Tongue (tissue), 2 donors: Measurements from ENCODE around the gene ABLIM3. TPM values are rescaled to one million over a fixed set of nuclear protein-coding genes. Genes with fewer than 3 reads are reported as not detected.

ENCODE experiments used
- DNase-seq: peaks from one replicate; pipeline ENCODE4 v3.0.0-alpha.2; 2015
- total RNA-seq: library from RNA; depleted of rRNA; stranded (reverse); fragments of >200 nt; gene quantifications from one replicate; pipeline ENCODE4 v1.2.3, GENCODE V29; 2014

ABLIM3 gene
- total RNA-seq, 1 donor from 2014 or later, result 25.4 TPM

DNA sequence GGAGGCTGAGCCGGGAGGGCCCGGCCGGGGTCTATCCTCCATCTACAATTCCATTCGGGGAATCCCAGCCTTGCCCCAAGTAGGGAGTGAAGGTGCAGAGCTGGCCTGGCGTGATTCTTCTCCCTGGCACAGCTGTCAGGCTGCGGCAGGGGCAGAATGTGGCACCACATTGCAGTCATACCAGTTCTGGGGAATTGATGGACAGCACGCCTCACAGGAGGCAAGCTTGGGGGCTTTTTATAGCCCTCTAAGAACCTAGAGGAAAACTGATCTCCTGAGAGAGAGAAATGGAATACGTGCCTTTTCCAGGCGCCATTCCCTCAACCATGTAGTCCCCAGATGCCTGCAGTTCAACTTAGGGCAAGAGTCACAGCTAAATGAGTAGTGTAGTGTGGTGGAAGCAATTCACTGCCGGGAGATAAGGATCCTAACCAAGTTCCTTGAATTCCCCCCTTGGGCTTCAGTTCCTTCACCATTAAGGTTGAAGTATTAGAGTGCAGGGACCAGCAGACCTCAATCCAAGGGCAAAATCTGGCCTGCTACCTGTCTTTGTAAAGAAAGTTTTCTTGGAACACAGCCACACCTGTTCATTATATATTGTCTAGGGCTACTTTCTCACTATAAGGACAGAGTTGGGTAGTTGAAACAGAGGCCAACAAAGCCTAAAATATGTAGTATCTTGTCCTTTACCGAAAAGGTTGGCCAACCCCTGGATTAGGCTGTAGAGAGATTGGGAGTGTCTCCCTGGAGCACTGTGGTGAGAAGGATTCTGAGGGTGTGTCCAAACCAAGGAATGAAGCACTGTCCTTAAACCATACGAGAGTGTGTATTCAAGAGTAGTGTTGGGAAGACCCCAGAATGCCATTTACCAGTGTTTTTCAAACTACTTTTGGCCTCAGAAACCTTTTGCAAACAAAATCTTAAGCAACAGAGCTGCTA lies 141.0 kb downstream of the ABLIM3 start:
- peak; percentile 78 for DNase-seq

- no peak for DNase-seq
These were observed 141.7 kb downstream of the ABLIM3 start for GRCh38 chr5:149282966-149283332.

DNA sequence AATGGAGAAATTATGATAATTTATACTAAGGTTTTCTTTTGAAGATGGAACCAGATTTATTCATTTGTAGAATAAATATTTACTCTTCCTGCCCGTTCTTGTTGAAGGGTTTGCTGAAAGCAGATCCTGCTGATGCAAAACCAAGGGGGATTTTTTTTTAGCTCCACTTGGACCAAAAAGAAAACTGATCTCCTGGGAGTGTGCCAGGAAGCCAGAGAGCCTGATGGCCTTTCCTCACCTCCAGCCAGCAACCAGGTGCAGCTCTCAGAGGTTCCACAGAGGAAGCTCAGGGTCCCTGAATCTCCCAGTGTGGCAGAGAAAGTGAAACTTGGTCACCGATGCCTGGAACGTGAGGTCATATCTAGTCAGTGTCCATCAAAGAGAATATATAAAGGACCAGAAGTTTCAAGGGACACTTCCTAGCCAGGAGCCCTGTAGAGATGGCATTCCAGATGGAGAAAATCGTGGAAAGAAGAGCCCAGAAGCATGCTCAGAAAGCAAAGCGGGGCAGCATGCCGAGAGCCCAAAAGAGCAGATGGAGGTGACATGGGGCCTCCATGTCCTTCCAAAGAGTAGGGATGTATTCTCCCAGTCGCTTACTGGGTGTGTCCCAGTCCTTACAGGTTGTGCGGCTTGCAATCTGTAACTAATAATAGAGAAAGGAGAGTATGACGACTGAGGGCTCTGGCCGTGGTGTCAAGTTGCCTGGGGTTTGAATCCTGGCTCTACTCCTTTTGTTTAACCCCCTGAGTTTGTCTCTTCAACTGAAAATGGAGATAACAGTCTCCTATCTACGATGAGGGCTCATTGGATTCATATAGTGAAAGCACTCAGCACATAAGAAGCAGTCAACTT lies 142.6 kb downstream of the ABLIM3 start:
- peak; percentile 54 for DNase-seq

- peak; percentile 28 for DNase-seq
These were observed 143.2 kb downstream of the ABLIM3 start for GRCh38 chr5:149284501-149284900.

DNA sequence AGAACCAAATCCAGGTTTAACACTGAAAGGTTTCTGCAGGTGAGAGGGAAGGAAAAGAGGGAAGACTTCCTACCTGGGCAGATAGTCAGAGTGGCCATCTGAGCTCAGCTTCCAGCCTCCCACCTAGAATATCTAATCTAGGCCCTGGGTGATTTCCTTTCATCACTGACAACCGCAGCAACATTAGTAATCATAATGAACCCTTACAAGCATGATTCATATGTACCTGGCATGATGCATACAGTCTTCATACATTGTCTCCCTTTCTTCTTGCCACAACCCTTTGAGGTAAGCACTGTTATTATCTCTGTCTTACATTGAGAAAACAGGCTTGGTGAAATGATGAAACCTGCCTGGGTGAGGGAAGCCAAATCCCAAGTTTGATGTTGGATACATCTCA lies 143.9 kb downstream of the ABLIM3 start:
- no peak for DNase-seq

DNA sequence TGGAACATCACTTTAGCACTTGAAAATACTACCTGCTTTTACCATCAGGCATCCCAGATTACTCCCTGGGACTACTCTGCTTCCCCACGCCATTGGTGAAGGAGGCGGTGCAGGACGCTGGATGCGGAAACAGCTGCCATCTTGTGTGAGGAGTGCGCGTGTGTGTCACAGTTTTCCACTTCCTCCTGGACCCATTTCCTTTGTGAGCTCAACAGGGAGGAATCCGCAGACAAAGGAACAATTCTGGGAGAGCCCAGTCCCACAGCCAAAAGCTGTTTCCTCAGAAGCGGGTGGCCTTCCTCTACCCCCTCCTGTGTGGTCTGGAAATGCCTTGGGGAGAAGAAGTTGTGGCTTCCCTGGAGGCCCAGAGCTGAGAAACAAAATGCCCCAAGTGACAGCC lies 147.1 kb downstream of the ABLIM3 start:
- DNase-seq, result no peak

GRCh38 chr5:149289301-149289700 lies 148.0 kb downstream of the ABLIM3 start:
- no peak for DNase-seq

DNA sequence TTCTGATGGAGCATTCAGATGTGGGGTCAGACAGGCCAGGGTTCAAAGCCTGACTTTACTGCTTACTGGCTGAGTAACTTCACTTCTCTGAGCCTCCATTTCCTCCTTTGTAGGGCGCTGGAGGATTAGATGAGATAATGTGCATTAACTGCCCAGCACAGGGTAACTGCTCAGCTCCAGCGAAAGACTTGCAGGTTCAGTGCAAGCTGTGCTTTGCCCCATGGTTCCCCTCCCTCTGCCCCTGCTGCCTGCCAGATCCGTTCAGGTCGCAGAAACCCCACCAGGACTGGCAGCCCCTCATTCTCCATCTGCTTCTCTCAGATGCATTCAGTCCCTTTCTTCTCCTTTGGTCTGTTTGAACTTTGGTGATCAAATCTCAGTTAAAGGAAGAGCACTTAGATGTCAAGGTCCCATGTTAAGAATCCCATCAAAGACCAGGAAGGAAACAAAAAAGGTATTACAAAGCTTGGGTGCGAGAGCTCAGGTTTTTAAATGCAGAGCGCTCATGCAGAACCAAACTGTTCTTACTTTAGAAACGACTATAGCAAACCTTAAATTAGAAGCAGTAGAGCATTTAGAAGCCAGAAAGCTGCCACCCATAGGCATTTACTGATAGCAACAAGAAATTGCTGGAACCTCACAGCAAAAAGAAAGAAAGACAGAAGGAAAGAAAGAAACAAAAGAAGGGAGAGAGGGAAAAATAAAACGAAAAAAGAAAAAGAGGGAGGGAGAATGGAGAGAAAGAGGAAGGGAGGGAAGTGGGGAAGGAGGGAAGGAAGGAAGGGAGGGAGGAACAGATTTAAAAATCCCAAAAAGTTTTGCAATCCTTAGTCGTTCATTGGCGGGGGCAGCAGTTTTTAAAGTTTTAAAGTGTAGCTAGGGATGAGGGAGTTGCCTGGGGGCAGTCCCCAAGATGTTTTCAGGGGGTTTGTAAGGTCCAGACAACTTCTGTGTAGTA lies 153.9 kb downstream of the ABLIM3 start:
- DNase-seq, result no peak

DNA sequence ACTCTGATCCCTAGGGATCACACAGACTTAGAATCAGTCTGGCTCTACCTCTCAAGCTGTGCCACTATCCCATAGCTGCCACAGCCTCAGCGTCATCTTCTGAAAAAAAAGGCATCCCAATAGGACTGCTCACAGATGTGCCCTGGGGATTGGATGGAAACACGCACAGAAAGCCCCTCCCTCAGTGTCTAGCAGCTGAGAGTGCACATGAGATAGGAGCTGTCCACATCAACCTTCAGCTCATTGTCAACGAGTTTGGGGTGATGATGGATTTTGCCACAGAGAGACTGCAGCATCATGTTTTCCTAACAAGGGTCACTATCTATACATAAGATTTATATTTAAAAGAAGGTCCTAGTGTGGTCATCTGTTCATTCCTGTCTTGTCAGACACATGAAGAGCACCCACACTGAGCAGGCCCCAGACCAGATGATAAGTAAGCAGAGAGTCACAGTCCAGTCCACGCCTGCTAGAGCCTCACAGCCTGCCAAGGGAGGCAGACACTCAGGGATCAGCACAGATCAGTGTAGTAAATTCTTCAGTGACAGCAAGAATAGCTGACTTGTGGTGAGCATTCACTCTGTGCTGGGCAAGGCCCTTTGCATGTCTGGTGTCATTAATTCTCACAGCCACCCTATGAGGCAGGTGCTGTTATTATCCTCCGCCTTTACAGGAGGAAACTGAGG lies 156.2 kb downstream of the ABLIM3 start:
- DNase-seq, result peak; percentile 38

GRCh38 chr5:149298163-149298562 lies 156.9 kb downstream of the ABLIM3 start:
- DNase-seq, result no peak

GRCh38 chr5:149298842-149299404 lies 157.6 kb downstream of the ABLIM3 start:
- no peak for DNase-seq

DNA sequence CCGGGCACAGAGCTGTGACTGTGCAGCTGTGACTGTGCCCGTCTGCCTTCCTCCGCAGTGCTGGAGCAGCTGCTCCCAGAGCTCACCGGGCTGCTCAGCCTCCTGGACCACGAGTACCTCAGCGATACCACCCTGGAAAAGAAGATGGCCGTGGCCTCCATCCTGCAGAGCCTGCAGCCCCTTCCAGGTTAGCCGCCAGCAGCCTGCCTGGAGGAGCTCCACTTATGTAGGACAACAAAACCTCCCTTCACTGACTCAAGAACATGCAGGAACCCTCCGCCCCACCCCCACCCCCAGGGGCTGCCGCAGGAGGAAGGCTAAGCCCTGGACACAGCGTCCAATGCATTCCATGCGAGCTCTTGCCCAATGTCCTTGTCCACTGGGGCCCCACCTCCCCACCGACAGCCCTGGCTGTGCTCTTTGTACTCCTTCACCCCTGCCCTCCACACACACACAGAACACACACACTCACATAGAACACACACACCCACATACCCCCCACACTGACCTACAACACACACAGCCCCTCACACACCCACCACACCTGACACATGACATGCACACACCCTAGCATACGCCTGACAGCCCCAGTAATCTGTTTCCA lies 158.3 kb downstream of the ABLIM3 start:
- no peak for DNase-seq

- no peak for DNase-seq
These were observed 159.1 kb downstream of the ABLIM3 start for GRCh38 chr5:149300441-149300840.

GRCh38 chr5:149301049-149301743 lies 159.9 kb downstream of the ABLIM3 start:
- no peak for DNase-seq

GRCh38 chr5:149301744-149302380 lies 160.6 kb downstream of the ABLIM3 start:
- no peak for DNase-seq

- no peak for DNase-seq
These were observed 161.3 kb downstream of the ABLIM3 start for GRCh38 chr5:149302641-149303040.

DNA sequence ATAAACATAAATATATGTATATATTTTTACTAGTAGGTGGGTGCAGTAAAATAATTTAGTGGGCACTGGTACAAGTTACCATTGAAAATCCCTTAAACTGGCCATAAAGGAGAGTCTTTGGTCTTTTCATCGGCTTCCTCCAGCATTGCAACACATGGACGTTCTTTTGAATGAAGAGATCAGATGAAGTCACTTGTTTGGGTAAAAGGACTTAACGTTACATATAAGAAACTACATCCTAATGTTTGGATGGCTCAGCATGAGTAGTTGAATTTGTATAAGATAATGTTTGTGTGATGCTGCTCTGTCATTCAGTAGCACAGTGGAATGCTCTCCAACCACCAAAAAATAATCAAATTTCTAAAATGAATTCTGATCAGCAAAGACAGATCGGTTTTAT lies 161.9 kb downstream of the ABLIM3 start:
- DNase-seq, result no peak

- DNase-seq, result no peak
These were observed 163.1 kb downstream of the ABLIM3 start for GRCh38 chr5:149304195-149305078.
